GM21423 (cell line): ENCODE results near the gene IL11.

Experiments used
- ATAC-seq: cut with Tn5 transposase; IDR thresholded peaks from one replicate; pipeline ENCODE4 v1.9.1; 2021; ENCODE audit warnings: mild to moderate bottlenecking, moderate library complexity; ENCODE audit not compliant: unreplicated experiment

IL11 gene

GRCh38 chr19:55373993-55374757 is 3.9 kb upstream of the IL11 start:
- ATAC-seq = no peak

- no peak for ATAC-seq
These were observed 3.2 kb upstream of the IL11 start for GRCh38 chr19:55373306-55373992.

GRCh38 chr19:55372316-55373081 is 2.2 kb upstream of the IL11 start:
- ATAC-seq = no peak

- ATAC-seq = no peak
These were observed 484 bp downstream of the IL11 start for GRCh38 chr19:55369653-55370304.

GRCh38 chr19:55368701-55369563 is 1.3 kb downstream of the IL11 start:
- ATAC-seq = no peak

GRCh38 chr19:55368106-55368505 is 2.2 kb downstream of the IL11 start:
- ATAC-seq = no peak

- no peak for ATAC-seq
These were observed 3.5 kb downstream of the IL11 start for GRCh38 chr19:55366790-55367189.

- no peak for ATAC-seq
These were observed 4.3 kb downstream of the IL11 start for GRCh38 chr19:55365964-55366363.

GRCh38 chr19:55365245-55365644 is 5.0 kb downstream of the IL11 start:
- no peak for ATAC-seq

- ATAC-seq = no peak
These were observed 7.1 kb downstream of the IL11 start, which contains the start of gene GARIN5B for GRCh38 chr19:55362990-55363716. Gene GARIN5B, minus strand, starts transcription at chr19:55363260. Its CDS starts 194 bp downstream, at chr19:55363066.

- ATAC-seq = no peak
These were observed 7.9 kb downstream of the IL11 start for GRCh38 chr19:55362174-55362989.

- no peak for ATAC-seq
These were observed 9.4 kb downstream of the IL11 start for GRCh38 chr19:55360902-55361301.

- no peak for ATAC-seq
These were observed 11.0 kb downstream of the IL11 start for GRCh38 chr19:55358943-55359908.

- ATAC-seq = no peak
These were observed 11.8 kb downstream of the IL11 start for GRCh38 chr19:55358493-55358892.

- ATAC-seq = no peak
These were observed 14.9 kb downstream of the IL11 start for GRCh38 chr19:55355213-55355821.

- ATAC-seq = no peak
These were observed 15.5 kb downstream of the IL11 start, which contains the start of gene COX6B2 for GRCh38 chr19:55354698-55355212. Gene COX6B2, minus strand, starts transcription at chr19:55354719. Its CDS starts 198 bp downstream, at chr19:55354521.
